Hair follicle dermal papilla cell (primary cell): ENCODE measurements around the gene GGT6. TPM values are rescaled to one million over a fixed set of nuclear protein-coding genes. Genes with fewer than 3 reads are reported as not detected.

Experiments
- total RNA-seq: library from RNA; depleted of rRNA; stranded (reverse); fragments of >200 nt; gene quantifications from 2 replicates; pipeline ENCODE4 v1.2.3, GENCODE V29; 2012

GGT6 gene
- not detected in 2 replicates for total RNA-seq

GRCh38 chr17:4560421-4560820 is at the start of gene GGT6:
Gene GGT6 (minus strand): TSS chr17:4560577. CDS start chr17:4560521, 56 bp downstream.

GRCh38 chr17:4584101-4584916 is 23.9 kb upstream of the GGT6 start, which contains the start of gene SMTNL2:
Gene SMTNL2 (plus strand): TSS chr17:4584529. CDS start chr17:4584606, 77 bp downstream.

GRCh38 chr17:4554997-4555799 is 5.2 kb downstream of the GGT6 start, which contains the start of gene MYBBP1A:
Gene MYBBP1A (minus strand): TSS chr17:4555384. CDS start chr17:4555324, 60 bp downstream.

Other genes starting within 250 kb of the GGT6 start
- gene UBE2G1, start 193.9 kb downstream of the GGT6 start, total RNA-seq: 39.0 and 43.8 TPM in 2 replicates
- gene SPNS3, start 126.6 kb downstream of the GGT6 start, total RNA-seq: not detected in 2 replicates
- 0.16 TPM in 1 of 2 replicates, not detected in the other for gene SPNS2, start 61.7 kb downstream of the GGT6 start, total RNA-seq
- 51.1 and 62.3 TPM in 2 replicates for gene MYBBP1A, start 5.2 kb downstream of the GGT6 start, total RNA-seq
- not detected in 2 replicates for gene SMTNL2, start 24.0 kb upstream of the GGT6 start, total RNA-seq
- gene ALOX15, start 81.1 kb upstream of the GGT6 start, total RNA-seq: not detected in 2 replicates
- 25.0 and 31.2 TPM in 2 replicates for gene PELP1, start 143.6 kb upstream of the GGT6 start, total RNA-seq
- 7.0 and 9.2 TPM in 2 replicates for gene ARRB2, start 150.1 kb upstream of the GGT6 start, total RNA-seq
- gene MED11, start 170.9 kb upstream of the GGT6 start, total RNA-seq: 10.5 and 12.4 TPM in 2 replicates
- gene ZMYND15, start 179.3 kb upstream of the GGT6 start, total RNA-seq: not detected in 2 replicates
- gene CXCL16, start 179.4 kb upstream of the GGT6 start, total RNA-seq: 0.97 and 1.1 TPM in 2 replicates
- not detected in 2 replicates for gene TM4SF5, start 211.3 kb upstream of the GGT6 start, total RNA-seq
- gene VMO1, start 225.8 kb upstream of the GGT6 start, total RNA-seq: 0.16 TPM in 1 of 2 replicates, not detected in the other
- gene GLTPD2, start 228.4 kb upstream of the GGT6 start, total RNA-seq: not detected in 2 replicates
- gene PSMB6, start 235.6 kb upstream of the GGT6 start, total RNA-seq: 82.6 and 119 TPM in 2 replicates
- gene PLD2, start 246.6 kb upstream of the GGT6 start, total RNA-seq: 24.3 and 30.6 TPM in 2 replicates